Ovary (tissue), 3 donors: ENCODE measurements around the gene HIBCH.

Experiments
- EP300 ChIP-seq: sonication (generic); formaldehyde crosslinking; IDR thresholded peaks from one replicate; pipeline ENCODE4 v1.6.1; 2017; ENCODE audit warnings: antibody characterized with exemption
- POLR2A ChIP-seq: fragments of 450-650 bp; IDR thresholded peaks from one replicate; pipeline ENCODE4 v1.6.1; 2017; ENCODE audit warnings: antibody characterized with exemption, mild to moderate bottlenecking, moderate library complexity
- TF ChIP-seq, protein P1 (sequence below), 3 donors: fragments of 450-650 bp in 2 of 3; fragments of 200-600 bp in 1 of 3; IDR thresholded peaks; one replicate each; pipeline versions ENCODE4 v1.5.1 to v1.8.0; 2016 to 2022; ENCODE audit warnings: antibody characterized with exemption in 3 of 3, mild to moderate bottlenecking in 1 of 3
- donor health status: DM: no; HTN: no; CAD: no.

DNA sequence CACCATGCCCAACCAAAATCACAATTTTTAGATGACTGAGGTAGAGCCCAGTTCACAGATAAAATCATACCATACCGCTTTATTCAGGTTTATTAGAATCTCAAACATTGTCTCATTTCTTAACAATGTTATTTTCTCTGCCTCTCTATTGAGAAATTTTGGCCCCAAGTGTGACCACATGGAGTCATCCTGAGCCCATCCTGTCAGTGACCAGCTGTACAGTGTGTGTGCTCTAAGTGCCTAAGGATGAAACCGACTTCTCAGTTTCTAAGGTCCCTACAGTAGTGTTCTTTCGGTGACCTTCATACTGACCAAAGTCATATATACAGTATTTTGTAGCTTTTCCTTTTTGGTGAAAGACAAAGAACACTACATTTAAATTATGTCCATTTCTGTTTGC lies 133.4 kb downstream of the HIBCH start:
- no peak for TF ChIP-seq POLR2A
- TF ChIP-seq, protein P1, sequence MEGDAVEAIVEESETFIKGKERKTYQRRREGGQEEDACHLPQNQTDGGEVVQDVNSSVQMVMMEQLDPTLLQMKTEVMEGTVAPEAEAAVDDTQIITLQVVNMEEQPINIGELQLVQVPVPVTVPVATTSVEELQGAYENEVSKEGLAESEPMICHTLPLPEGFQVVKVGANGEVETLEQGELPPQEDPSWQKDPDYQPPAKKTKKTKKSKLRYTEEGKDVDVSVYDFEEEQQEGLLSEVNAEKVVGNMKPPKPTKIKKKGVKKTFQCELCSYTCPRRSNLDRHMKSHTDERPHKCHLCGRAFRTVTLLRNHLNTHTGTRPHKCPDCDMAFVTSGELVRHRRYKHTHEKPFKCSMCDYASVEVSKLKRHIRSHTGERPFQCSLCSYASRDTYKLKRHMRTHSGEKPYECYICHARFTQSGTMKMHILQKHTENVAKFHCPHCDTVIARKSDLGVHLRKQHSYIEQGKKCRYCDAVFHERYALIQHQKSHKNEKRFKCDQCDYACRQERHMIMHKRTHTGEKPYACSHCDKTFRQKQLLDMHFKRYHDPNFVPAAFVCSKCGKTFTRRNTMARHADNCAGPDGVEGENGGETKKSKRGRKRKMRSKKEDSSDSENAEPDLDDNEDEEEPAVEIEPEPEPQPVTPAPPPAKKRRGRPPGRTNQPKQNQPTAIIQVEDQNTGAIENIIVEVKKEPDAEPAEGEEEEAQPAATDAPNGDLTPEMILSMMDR (IDR thresholded peaks at IDR 0.05) = no peak
- no peak for TF ChIP-seq EP300
